SW480 (cell line): ENCODE data around the gene ARRDC5.
A peak's percentile ranks its signal among the peaks of the same experiment; 100 is the strongest.
"Not testable (repeated sequence)": the region's sequence is repeated elsewhere in the genome, so short reads cannot be mapped to it uniquely, and the experiment has no call there.

Source experiments
- DNase-seq: peaks from one replicate; pipeline ENCODE4 v3.0.0-alpha.2; 2016; ENCODE audit warnings: low spot score

The ARRDC5 gene

GRCh38 chr19:4909897-4910593, 7.3 kb upstream of the ARRDC5 start:
- peak; percentile 83 for DNase-seq

- DNase-seq: peak; percentile 27
These were observed 6.6 kb upstream of the ARRDC5 start, which contains the start of gene UHRF1 for GRCh38 chr19:4909156-4909896. Gene UHRF1, plus strand, starts transcription at chr19:4909501. Its CDS starts 1,385 bp downstream, at chr19:4910886.

GRCh38 chr19:4908781-4909155, 6.1 kb upstream of the ARRDC5 start:
- no peak for DNase-seq

- DNase-seq: no peak
These were observed 5.7 kb upstream of the ARRDC5 start for GRCh38 chr19:4908360-4908759.

GRCh38 chr19:4906963-4907362, 4.3 kb upstream of the ARRDC5 start:
- DNase-seq: no peak

GRCh38 chr19:4904481-4904880, 1.8 kb upstream of the ARRDC5 start:
- DNase-seq: no peak

GRCh38 chr19:4900879-4901278, 1.8 kb downstream of the ARRDC5 start:
- not testable (repeated sequence) for DNase-seq

GRCh38 chr19:4897146-4897545, 5.5 kb downstream of the ARRDC5 start:
- DNase-seq: no peak

GRCh38 chr19:4896372-4896771, 6.3 kb downstream of the ARRDC5 start:
- no peak for DNase-seq

GRCh38 chr19:4892962-4893361, 9.7 kb downstream of the ARRDC5 start:
- DNase-seq: not testable (repeated sequence)

GRCh38 chr19:4891066-4891465, 11.6 kb downstream of the ARRDC5 start:
- DNase-seq: no peak

- DNase-seq: no peak
These were observed 13.5 kb downstream of the ARRDC5 start for GRCh38 chr19:4889034-4889815.

GRCh38 chr19:4887803-4888202, 14.9 kb downstream of the ARRDC5 start:
- DNase-seq: not testable (repeated sequence)

- not testable (repeated sequence) for DNase-seq
These were observed 17.7 kb downstream of the ARRDC5 start for GRCh38 chr19:4884993-4885392.

- not testable (repeated sequence) for DNase-seq
These were observed 19.8 kb downstream of the ARRDC5 start for GRCh38 chr19:4882874-4883273.

GRCh38 chr19:4879041-4879440, 23.7 kb downstream of the ARRDC5 start:
- DNase-seq: no peak

GRCh38 chr19:4878491-4878968, 24.2 kb downstream of the ARRDC5 start:
- DNase-seq: no peak

- no peak for DNase-seq
These were observed 24.8 kb downstream of the ARRDC5 start for GRCh38 chr19:4877753-4878490.

GRCh38 chr19:4873930-4874329, 28.8 kb downstream of the ARRDC5 start:
- no peak for DNase-seq

- DNase-seq: no peak
These were observed 31.0 kb downstream of the ARRDC5 start for GRCh38 chr19:4871711-4872110.

- DNase-seq: peak; percentile 89
These were observed 32.5 kb downstream of the ARRDC5 start for GRCh38 chr19:4870025-4870700.
